Stimulated activated CD4-positive, alpha-beta T cell treated with anti-CD3 and anti-CD28 coated beads, Interleukin-12 subunit alpha, Interleukin-12 subunit beta, amount 100 ng/mL, for 4 hours (primary cell): ENCODE measurements around the gene PDZRN3.
"Not testable (repeated sequence)": the region's sequence is repeated elsewhere in the genome, so short reads cannot be mapped to it uniquely, and the experiment has no call there.

ENCODE experiments used
- DNase-seq: peaks from one replicate; pipeline ENCODE4 v3.0.0-alpha.2; 2020

PDZRN3 gene

DNA sequence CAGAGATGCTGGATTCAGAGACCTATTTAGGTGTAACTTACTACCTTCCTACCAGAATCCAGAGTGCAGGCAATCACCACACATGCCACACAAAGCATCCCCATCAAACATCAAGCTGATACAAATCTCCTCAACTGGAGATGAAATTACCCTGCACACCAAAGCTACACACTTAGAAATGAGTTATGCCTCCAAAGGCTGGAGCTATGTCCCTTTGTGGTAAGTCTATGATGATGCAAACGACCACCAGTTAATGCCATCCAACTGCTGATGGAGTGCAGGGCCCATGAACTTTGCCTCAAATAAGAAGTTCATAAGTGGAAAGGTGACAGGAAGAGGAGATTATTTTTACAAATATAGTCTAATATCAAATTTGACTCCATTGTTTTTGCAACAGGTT, 38.1 kb downstream of the PDZRN3 start:
- DNase-seq: no peak

DNA sequence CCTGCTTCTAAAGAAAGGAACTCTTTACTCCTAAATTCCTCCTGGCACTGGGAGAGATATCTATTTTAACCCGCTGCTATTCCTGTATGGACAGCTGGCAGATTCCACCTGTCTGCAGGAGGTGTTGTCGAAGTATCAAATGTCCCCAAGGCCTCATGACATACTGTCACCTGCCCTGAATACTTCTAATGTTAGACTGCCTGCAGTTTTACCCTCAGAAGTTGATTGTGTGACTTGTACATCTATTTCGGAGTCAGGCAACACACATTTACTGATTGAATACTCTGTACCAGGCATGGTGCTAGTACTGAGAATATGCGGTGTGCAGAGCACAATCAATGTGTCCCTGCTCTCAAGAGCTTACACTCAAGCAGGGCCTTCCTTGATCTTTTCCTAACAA, 38.6 kb downstream of the PDZRN3 start:
- DNase-seq: no peak

DNA sequence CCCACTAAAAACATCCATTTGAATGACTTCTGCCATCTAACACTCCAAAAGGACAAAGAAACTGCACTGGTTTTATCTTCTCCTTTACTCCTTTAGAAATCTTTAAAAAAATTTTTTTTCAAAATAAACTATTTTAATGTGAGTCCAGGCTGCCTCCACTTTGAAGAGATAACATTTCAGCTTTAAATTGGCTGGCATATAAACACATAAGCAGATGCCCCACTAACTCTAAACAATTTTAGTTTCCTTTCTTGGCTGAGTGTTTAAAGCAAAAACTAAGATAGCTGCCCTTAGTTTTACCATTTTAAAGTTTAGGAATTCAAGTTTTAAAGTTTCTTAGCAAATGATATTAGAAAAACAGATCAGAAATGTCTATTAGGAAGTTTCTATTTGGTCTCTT, 39.9 kb downstream of the PDZRN3 start:
- no peak for DNase-seq

DNA sequence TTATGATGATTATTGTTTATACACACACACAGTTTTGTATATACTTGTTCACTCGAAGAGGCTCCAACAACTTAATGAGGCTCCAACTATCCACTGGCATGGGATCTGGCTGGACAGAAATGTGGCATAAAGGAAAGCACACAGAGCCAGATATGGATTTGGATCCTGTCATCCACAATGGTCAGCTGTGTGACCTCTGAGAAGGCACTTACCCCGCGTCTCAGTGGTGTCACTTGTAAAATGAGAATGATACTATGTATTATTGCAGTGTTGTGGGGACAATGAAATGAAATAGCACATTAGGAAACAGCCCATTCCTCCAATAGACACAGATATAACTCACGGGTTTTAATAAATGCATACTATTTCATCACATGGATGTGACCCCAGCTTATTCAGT, 42.2 kb downstream of the PDZRN3 start:
- no peak for DNase-seq

DNA sequence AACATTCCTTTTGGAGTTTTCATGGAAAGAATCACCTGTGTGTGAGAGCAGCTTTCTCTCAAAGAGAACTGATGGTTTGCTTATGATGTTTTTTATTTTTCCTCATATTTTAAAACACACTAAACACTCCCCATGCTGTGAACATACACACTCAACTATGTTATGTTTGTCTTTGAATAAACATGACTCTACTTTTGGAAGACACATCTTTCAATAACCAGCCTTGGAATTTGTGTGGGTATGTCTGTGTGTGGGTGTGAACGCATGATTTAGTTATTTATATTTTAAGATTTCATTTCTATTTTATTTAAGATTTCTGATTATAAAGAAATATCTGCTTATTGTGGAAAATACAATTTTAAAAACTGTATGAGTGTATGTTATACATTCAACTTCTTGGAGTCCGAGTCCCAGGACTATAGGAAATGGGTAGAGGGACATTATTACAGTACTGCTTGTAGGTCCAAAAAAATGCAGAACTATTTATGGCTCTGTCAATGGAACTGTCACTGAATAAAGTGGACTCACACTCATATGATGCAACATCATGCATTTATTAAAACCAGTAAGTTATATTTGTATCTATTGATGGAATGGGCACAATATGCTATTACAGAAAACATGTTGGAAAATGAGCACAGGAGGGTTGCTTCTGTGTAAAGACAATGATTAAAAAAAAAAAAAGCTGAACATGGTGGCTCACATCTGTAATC, 43.5 kb downstream of the PDZRN3 start:
- no peak for DNase-seq

DNA sequence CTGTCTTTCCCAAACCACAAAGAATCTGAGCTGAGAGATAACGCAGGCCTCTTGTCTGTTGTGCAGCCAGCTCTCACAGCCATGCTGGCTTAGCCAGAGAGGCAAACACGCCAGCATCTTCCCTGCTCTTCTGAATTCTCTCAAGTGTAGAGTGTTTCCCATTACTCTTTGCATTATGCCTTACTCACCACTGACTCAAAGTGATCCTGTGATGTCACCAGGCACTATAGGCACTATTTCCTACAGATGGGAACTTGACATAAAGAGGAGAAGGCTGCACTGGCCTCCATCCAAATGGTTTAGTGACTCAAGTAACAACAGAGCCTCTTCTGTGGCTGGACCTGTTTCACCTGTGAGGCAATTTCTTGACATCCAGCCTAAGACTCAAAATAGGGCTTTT, 44.4 kb downstream of the PDZRN3 start:
- no peak for DNase-seq

DNA sequence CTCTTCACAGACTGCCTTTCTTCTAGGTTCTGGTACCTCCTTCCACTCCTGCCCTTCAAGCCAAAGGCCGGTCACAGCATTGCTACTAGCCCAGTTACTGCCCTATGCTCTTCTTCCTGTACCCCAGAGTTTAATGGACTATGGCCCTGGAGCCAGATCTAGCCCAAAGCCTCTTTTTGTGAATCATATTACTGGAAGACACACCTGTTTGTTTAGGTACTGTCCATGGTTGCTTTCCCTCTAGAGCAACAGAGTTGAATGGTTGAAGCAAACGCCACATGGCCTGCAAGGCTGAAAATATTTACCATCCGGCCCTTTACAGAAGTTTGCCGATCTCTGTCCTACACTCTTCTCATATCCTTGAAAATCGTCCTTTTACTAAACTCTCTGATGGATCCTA, 47.0 kb downstream of the PDZRN3 start:
- no peak for DNase-seq

DNA sequence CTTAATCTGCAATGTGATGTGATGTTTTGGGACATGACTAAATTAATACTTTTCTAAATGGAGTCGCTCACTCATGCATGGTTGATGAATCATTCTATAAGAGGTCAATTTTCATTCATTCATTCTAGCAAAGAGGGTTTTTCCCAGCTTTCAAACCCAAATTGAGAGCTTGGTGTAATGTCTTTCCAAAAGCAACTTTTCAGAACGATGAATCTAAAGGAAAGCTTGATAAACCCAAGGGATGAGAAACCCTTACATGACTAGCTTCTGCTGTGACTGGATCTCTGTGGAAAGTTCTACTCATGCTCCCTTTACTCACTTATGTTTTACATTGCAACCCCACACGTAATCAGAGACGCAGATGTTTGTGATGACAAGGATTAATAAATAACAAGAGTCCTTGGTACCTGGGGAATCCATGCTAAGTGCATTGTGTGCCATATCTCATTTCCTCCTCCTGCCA, 47.7 kb downstream of the PDZRN3 start:
- no peak for DNase-seq

DNA sequence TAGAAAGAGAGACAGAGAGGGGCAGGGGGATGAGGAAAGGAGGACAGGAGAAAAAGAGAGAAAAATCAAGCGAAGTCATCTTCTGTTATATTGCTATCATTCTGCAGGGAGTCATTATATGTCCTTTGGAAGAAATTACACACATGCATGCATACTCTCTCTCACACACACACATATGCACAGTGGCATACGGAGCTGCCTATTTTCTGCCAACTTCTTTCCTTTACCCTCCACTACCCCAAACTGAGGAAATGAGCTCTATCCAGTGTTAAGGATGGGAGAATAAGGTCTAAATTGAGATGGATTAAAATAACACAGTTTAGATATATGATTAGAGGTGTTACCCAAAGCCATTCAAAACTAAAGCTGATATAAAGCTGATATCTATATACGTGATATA, 48.8 kb downstream of the PDZRN3 start:
- no peak for DNase-seq

DNA sequence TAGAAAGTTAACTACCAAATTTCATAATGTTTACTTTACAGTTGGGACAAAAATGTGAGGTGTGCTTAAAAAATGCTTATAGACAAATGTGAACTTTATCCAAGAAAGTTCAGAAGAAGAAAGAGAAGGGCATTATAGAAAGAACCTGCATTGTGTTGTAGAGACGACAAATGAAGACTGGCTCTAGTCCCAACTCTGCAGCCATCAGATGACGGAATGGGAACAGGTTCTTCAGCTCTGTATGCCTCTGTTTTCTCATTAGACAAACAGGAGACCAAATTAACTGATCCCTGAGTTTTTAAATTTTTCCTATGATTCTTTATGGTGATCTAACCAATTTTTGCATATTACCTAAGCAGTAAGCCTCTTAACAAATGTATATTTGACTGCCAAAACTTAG, 49.2 kb downstream of the PDZRN3 start:
- DNase-seq: no peak

DNA sequence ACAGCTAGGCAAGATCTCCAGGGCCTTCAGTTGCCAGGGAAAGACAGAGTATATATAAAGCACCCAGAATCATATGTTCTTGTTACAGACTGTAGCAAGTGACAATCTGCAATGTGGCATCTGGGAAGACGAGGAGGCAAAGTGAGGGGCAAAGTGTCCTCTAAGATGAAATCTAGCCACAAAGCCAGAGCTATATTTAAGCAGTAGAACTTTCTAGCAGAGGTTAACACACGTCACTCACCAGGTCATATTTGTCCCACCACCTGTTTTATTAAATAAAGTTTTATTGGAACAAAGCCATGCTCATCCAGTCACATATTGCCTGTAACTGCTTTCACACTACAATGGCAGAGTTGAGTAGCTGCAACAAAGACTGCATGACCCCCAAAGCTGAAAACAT, 51.5 kb downstream of the PDZRN3 start:
- no peak for DNase-seq

DNA sequence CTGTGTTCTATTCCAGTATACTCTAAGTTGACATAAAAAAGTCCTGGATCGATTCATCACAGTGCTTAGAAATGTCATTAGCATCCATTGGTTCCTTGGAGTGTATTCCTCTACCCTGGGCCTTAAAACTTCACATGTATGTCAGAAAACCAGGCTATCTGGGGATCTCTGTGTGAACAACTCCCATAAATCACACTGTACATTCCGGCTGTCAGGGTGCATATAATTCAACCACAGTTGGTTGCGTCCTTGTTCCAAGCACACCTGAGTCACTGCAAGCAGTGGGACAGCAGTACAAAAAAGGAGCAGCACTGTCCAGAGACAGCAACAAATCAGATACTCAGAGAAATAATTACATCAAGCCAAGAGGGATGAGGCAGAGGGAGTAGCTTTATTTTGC, 52.4 kb downstream of the PDZRN3 start:
- no peak for DNase-seq

DNA sequence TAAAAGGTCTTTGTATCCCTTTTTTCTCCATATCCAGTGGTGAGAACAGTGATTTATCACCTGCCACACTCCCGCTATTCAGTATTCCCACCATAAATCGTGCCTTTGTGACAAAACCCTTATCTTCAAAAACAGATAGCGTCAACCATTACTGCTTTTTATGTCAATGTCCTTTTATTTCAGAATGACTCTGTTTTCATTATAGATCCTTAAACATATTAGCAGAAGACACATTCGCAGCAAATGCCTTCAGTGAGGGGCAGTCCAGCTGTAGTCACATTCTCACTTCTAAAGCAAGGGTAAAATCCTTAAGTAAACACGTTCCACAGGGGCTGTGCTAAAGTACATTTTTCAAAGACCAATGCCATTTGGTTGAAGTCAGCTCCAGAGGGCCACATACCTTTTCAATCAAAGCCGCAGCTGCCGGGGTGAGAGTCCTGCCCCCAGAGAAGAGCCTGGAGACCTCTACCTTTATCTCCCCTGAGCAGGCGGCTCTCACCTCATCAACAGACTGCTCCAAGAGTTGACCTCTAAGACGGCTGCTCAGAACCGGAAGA, 53.4 kb downstream of the PDZRN3 start:
- DNase-seq: no peak

DNA sequence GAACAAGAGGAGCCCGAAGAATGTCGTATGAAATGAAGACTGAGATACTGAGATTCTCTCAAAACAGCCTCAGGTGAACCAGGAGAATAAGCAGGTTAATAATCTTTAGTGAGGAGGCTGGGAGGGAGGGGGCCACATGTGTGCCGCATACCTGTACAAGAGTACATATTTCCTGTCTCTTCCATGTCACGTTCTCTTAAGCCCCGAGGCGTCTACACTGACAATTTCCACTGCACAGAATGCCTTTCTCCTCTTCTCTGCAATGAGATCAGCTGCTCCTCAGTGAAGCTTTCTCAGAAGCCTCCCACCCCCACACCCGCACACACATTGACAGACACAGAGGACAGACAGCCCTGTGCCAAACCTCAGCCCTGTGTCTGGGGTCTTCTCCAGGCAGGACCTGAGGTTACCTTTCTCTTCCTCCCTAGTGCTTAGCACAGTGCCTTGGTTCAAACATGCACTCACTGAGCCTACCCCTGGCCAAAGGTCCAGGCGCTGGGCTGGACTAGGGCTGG, 55.4 kb downstream of the PDZRN3 start:
- no peak for DNase-seq

DNA sequence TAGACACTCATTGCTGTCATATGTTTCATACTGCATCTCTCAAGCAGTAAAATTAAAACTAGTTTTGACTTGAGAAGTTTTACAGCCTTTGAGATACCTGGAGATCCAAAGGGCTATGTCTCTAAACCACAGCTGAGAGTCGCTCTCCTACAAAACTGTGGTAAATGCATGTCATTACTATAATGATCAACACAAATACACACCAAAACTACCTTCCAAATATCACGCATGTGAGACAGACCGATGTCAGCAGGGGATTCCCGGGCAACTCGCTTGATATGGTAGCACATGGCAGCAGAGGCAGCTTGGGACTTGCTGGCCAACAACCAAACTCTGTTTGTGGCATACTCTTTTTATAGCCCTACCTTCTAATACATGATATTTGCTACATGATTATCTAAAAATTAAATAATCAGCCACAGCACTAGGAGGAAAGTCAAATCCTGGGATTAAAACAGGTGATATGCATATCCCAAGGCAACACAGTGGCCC, 56.3 kb downstream of the PDZRN3 start:
- DNase-seq: no peak

DNA sequence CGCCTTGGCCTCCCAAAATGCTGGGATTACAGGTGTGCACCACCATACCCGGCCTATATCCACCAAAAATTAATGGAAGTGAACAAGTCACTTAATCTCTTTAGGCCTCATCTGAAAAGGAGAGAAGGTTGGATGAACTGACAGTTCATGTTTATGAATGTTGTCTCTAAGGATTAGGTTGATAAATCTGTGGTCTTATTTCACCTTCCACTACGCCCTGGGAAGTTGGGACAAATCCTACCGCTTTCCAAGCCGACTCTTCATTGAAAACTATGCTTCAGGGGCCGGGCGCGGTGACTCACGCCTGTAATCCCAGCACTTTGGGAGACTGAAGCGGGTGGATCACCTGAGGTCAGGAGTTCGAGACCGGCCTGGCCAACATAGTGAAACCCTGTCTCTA, 59.4 kb downstream of the PDZRN3 start:
- DNase-seq: not testable (repeated sequence)

DNA sequence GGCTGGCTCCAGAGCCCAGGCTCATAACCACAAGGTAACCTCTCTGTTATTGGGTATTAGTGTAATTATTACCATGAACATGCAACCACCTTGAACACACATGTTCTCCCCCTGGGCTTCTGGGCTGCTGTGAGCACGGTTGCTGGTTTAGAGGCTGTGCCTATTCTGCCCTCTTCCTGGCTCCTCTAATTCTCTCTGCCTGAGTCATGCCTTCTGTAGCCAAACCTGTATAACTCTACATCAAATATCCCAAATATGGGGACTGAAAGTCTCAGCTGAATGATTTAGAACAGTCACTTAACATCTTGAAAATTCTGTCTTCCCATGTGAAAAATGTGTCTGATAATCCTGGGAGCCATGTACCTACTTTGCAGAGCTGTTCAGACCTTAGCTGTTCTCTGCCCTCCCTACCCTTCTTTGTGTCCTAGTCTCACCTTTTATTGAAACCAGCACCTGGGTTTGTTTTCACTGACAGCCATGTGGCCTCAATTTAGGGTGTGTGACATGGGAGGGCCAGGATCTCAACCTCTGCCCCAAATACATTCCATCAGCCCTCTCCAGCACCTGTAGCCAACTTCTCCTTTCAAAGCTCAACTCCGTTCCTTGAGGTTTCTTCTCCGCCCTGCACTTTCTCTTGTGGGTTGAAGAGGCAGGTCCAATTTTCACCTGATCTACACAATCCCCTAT, 60.7 kb downstream of the PDZRN3 start:
- no peak for DNase-seq

DNA sequence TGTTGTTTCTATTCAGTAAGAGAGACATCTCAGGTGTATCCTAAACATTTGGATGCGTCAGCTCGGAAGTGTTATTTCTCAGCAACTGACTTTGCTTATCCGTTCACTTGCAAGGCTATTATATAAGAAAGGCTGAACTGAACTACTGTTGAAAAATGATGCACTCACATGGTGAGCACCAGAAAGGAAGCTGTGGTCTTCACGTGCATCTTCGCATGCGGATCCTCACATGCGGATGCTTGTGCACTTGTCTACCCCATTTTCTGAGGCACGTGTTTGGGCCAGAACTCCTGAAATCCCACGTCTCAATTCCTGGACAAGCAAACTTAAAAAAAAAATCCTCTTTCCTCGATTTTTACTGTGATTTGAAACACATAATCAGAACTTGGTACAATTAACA, 63.2 kb downstream of the PDZRN3 start:
- no peak for DNase-seq

DNA sequence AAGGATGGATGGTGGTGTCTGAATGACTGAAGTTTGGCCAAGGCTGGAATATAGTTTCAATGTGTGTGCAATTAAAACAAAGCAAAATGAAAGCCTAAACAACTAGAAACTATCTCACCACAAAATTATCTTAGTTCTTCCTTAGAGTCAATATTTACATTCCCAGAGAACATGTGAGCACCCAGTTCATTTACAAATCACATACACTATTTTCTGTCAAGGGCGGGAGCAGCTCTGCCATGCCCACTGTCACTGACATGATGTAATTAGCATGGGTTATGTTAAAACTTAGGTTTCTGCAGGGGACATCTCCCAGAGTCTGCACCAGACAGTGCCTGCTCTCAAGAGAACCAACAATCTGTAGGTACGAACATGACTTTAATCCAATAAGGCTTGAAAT, 65.0 kb downstream of the PDZRN3 start:
- no peak for DNase-seq

DNA sequence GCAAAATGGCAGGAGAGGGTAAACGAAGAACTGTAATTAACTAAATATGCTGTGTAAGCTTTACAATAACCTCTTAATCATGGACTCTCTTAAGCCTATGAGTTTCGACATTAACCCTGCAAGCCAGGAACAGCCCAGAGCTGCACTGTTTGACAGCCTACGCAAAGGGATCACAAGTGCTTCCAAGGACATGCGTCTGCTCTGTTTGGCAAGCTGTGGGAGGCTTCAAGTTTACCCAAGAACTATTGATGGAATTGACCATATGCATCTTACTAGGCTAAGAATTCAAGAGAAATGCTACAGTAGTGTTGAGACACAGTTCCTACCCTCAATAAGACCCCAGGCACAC, 66.0 kb downstream of the PDZRN3 start:
- DNase-seq: no peak

DNA sequence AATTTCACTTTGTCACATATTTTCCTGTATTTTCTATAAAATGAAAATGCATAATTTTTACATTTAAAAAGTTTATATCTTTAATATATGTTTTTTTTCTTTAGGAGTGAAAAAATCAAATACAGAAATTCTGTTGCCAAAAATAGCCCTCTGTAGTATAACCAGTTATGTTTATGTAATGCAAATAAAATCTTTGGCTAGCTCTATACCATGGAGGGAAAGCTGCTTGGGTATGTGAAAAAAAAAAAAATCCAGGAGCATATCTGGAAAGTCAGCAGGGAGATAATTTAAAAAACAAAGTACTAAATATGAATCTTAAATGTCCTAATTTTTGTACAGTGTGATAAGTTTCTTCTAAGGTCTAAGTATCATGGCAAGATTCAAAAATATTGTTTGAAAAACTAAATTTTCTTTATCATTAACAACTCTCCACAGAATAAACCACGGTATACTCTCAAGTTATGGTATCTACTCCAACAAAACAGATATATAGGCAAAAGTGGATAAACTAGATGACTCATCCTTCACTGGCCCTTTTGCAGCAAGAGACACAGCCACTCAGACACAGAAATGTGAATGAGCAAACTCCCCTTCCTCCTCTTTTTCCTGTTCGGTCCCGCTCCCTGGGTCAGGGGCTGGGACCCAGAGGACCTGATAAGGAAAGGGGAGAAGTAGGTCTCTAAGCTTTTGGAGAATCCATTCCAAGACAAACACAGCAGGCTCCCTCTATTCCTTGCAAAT, 66.6 kb downstream of the PDZRN3 start:
- no peak for DNase-seq

DNA sequence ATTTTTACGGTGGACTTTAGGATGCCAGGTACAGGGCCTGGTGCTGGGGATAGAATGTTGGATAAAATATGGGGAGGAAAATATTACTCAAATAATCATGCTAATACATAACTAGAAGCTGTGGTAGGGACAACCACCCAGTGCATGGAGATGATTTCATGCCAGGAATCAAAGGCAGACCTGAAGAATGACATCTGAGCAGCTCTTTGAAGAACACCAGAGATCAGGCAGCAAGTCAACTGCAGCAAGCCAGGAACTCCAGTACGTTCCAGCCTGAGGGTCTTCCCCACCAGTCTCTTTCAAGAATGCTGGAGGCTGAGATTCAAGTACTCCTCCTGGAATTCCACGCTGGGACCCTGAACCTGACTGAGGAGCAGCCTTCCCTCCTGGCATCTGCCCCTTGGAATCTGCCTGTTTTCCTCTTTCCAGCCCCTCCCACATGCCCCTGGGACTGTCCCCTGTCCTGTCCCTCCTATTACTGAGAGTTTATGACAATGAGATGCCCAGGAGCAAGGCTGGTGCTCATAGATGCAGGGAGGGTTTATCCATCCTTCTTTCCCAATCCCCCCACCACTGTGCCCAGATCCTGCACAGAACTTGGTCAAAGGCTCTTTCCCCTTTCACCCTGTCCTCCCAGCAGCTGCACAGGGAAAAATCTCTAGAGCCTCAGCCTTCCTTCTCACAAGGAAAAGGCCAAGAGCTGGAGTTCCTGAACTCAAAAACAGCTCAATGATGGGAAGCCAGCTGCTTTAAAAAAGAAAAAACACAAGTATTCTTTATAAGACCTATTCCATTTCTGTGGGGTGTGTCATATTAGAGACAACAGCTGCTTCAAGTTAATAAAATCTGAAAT, 68.0 kb downstream of the PDZRN3 start:
- DNase-seq: no peak

DNA sequence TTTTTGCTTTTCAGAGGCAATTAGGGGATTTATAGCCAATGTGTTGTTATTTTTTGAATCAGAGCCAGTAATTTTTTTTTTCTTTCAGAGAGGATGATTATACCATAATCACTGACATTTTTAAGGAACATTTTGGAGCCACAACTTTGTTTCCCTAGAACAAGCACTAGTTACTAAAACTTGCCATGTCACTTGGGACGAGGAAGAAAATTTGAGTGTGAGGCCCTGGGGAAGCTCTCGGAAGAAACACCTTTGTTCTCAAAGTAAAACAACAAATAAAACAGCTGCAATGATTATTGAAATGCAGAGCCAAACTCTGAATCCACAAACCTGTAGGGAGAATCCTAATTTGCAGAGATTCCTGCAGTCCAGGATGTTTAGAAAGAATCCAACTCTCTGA, 69.7 kb downstream of the PDZRN3 start:
- no peak for DNase-seq
